MM.1S (cell line): Measurements from ENCODE around the gene PROCA1.

ENCODE experiments used
- DNase-seq: peaks from one replicate; pipeline ENCODE4 v3.0.0-alpha.2; 2015
- H2AFZ ChIP-seq: fragments of 300-600 bp; sonication (generic); 2 replicates; pipeline ENCODE4 v1.6.0; 2016; ENCODE audit warnings: antibody characterized with exemption, low read length
- H3F3A ChIP-seq: fragments of 300-600 bp; sonication (generic); 2 replicates; pipeline ENCODE4 v1.6.1; 2016; ENCODE audit warnings: mild to moderate bottlenecking, antibody characterized with exemption, low read length, moderate library complexity, mixed read lengths; ENCODE audit not compliant: insufficient read depth
- H3K27ac ChIP-seq: fragments of 300-600 bp; sonication (generic); 2 replicates; pipeline ENCODE4 v1.5.1; 2016; ENCODE audit warnings: mild to moderate bottlenecking, low read length
- H3K27me3 ChIP-seq: fragments of 300-600 bp; sonication (generic); replicated peaks from 2 replicates; pipeline ENCODE4 v1.6.0; 2016; ENCODE audit warnings: low read length; ENCODE audit not compliant: insufficient read depth
- H3K36me3 ChIP-seq: fragments of 300-600 bp; sonication (generic); replicated peaks from 2 replicates; pipeline ENCODE4 v1.6.1; 2016; ENCODE audit warnings: mild to moderate bottlenecking, low read length, mixed read lengths; ENCODE audit not compliant: insufficient read depth
- H3K4me1 ChIP-seq: fragments of 300-600 bp; sonication (generic); 2 replicates; pipeline ENCODE4 v1.6.1; 2016; ENCODE audit warnings: low read length, mixed read lengths
- H3K4me2 ChIP-seq: fragments of 300-600 bp; sonication (generic); 2 replicates; pipeline ENCODE4 v1.6.0; 2016; ENCODE audit warnings: low read depth, low read length
- H3K4me3 ChIP-seq: fragments of 300-600 bp; sonication (generic); 2 replicates; pipeline ENCODE4 v1.5.1; 2016; ENCODE audit warnings: low read length, mixed read lengths
- H3K79me2 ChIP-seq: fragments of 300-600 bp; sonication (generic); 2 replicates; pipeline ENCODE4 v1.6.1; 2016; ENCODE audit warnings: mixed run types, low read length, mixed read lengths
- H3K9ac ChIP-seq: fragments of 300-600 bp; sonication (generic); 2 replicates; pipeline ENCODE4 v1.6.1; 2016; ENCODE audit warnings: low read length, mixed read lengths
- H3K9me2 ChIP-seq: fragments of 300-600 bp; sonication (generic); replicated peaks from 2 replicates; pipeline ENCODE4 v1.6.1; 2016; ENCODE audit warnings: mild to moderate bottlenecking, low read length, mixed read lengths; ENCODE audit not compliant: insufficient read depth
- H3K9me3 ChIP-seq: fragments of 300-600 bp; sonication (generic); replicated peaks from 2 replicates; pipeline ENCODE4 v1.6.1; 2016; ENCODE audit warnings: mild to moderate bottlenecking, low read length, mixed read lengths; ENCODE audit not compliant: insufficient read depth
- H4K20me1 ChIP-seq: fragments of 300-600 bp; sonication (generic); 2 replicates; pipeline ENCODE4 v1.6.1; 2016; ENCODE audit warnings: mild to moderate bottlenecking, low read length, moderate library complexity, mixed read lengths; ENCODE audit not compliant: insufficient read depth
- EZH2 ChIP-seq: fragments of 300-600 bp; sonication (generic); optimal IDR thresholded peaks from 2 replicates; pipeline ENCODE3; 2017; ENCODE audit warnings: low read depth, mild to moderate bottlenecking, antibody characterized with exemption, low read length, mixed read lengths
- EZH2phosphoT487 ChIP-seq: fragments of 300-600 bp; sonication (generic); IDR thresholded peaks from 2 replicates; pipeline ENCODE4 v1.6.1; 2018; ENCODE audit warnings: antibody characterized with exemption, low read length
- TF ChIP-seq, protein P1 (sequence below): fragments of 300-600 bp; sonication (generic); IDR thresholded peaks from 2 replicates; pipeline ENCODE4 v1.5.1; 2016; ENCODE audit warnings: antibody characterized with exemption, low read length, mixed read lengths

Gene PROCA1

DNA sequence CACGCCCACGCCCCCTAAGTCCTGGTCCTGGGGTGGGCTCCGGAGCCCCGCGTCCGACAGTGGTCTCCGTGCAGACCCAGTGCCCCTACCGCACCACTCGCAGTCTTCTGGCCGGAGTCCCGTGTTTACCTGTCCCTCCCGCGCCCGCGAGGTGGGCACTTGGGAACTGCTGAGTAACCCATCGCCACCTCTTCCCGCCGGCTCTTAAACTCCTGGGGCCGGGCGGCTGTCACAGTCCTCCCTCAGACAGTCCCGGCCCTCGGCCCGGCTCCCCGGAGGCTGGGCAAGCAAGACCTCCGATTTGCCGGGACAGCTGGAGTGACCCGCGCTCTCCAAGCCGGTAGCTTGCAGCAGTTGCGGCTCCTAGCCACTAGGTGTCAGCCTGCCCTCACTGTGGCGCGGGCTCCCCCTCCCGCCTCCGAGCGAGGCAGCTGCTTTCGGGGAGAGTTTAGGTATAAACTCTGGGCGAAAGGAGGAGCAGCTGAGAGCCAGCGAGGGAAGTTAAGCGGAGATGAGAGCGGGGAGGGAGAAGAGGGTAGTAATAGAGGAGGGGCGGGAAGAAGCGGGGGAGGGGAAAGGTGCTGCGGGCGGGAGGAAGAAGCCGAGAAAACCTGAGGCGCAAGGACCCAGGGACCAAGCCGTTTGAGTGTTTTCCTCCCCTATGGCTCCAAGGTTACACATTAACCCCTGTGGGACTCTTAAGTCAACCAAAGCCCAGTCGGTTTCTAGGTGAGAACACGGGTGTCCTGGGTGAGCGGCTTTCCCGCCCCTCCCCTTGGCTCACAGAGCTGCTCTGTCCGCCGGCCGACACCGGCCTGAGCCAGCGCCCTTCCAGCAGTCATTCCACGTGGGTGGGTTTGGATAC, 15.2 kb upstream of the PROCA1 start:
- no peaks in the 10 kb centered on the region for H3K27me3 ChIP-seq
- peak overlapping the region; percentile 87 for H3K9ac ChIP-seq
- 0 out of 2 replicates have a peak, but pooled peaks cover 7% of the 10 kb centered on the region for H3K36me3 ChIP-seq
- peak; percentile 96 for DNase-seq
- H3K9me2 ChIP-seq: no peaks in the 10 kb centered on the region
- H4K20me1 ChIP-seq: 0 out of 2 replicates have a peak, but pooled peaks cover 8% of the 10 kb centered on the region
- H3K4me1 ChIP-seq: peaks cover 4% of the 10 kb centered on the region; the same call in 1 of the 2 replicates
- H2AFZ ChIP-seq: peak overlapping the region; percentile 92
- H3K79me2 ChIP-seq: peaks cover 17% of the 10 kb centered on the region
- peak overlapping the region; percentile 98 for H3K27ac ChIP-seq
- peak overlapping the region; percentile 79 for H3K4me3 ChIP-seq
- H3K4me2 ChIP-seq: peak overlapping the region; percentile 99
- TF ChIP-seq EZH2 (no peak), EZH2phosphoT487 (no peak)
- TF ChIP-seq, protein P1, sequence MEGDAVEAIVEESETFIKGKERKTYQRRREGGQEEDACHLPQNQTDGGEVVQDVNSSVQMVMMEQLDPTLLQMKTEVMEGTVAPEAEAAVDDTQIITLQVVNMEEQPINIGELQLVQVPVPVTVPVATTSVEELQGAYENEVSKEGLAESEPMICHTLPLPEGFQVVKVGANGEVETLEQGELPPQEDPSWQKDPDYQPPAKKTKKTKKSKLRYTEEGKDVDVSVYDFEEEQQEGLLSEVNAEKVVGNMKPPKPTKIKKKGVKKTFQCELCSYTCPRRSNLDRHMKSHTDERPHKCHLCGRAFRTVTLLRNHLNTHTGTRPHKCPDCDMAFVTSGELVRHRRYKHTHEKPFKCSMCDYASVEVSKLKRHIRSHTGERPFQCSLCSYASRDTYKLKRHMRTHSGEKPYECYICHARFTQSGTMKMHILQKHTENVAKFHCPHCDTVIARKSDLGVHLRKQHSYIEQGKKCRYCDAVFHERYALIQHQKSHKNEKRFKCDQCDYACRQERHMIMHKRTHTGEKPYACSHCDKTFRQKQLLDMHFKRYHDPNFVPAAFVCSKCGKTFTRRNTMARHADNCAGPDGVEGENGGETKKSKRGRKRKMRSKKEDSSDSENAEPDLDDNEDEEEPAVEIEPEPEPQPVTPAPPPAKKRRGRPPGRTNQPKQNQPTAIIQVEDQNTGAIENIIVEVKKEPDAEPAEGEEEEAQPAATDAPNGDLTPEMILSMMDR: peak; percentile 98
- H3K9me3 ChIP-seq: no peaks in the 10 kb centered on the region
- peaks cover 63% of the 10 kb centered on the region for H3F3A ChIP-seq

DNA sequence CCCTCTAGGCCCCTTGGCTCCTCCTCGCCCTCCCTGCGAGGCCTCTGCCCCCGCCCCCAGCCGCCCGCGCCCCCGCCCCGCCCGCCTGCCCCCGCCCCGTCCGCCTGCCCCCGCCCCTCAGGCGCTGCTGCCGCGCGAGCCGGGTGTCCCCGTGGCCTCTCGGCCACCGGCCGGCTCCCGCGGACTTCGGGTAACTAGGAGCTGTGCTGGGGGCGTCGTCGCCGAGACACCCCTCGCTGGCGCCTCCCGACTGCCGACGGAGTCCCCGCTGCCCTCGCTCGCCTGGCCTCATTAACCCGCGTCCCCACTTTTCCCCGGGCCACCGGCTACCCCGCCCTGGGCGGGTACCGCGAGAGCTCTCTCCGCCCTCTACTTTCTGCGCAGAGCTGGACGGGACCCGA, 14.5 kb upstream of the PROCA1 start, which contains the start of gene TLCD1:
Gene TLCD1, minus strand, starts transcription at position 8 of the 401 bp plus-strand sequence. CDS start 136 bp downstream, outside the sequence.
- Histone ChIP-seq H3K9me2 (no peaks in the 10 kb centered on the region), H4K20me1 (0 out of 2 replicates have a peak, but pooled peaks cover 13% of the 10 kb centered on the region), H3K27me3 (no peaks in the 10 kb centered on the region), H2AFZ (peak within 1 kb of the TSS; percentile 92), H3K27ac (peak within 1 kb of the TSS; percentile 98), H3F3A (peaks cover 70% of the 10 kb centered on the region), H3K9ac (peak within 1 kb of the TSS; percentile 87), H3K36me3 (0 out of 2 replicates have a peak, but pooled peaks cover 12% of the 10 kb centered on the region), H3K9me3 (no peaks in the 10 kb centered on the region), H3K4me3 (peak within 1 kb of the TSS; percentile 79), H3K4me1 (peaks cover 4% of the 10 kb centered on the region; the same call in 1 of the 2 replicates), H3K4me2 (peak within 1 kb of the TSS; percentile 99), H3K79me2 (peaks cover 24% of the 10 kb centered on the region)
- TF ChIP-seq EZH2phosphoT487: no peak
- TF ChIP-seq, protein P1: no peak
- TF ChIP-seq EZH2: no peak
- DNase-seq: peak; percentile 70

- H3K79me2 ChIP-seq: peaks cover 29% of the 10 kb centered on the region
- 0 out of 2 replicates have a peak, but pooled peaks cover 13% of the 10 kb centered on the region for H4K20me1 ChIP-seq
- peak overlapping the region; percentile 71 for H3K4me3 ChIP-seq
- peaks cover 15% of the 10 kb centered on the region; the same call in 1 of the 2 replicates for H3K36me3 ChIP-seq
- H3K4me1 ChIP-seq: peaks cover 4% of the 10 kb centered on the region; the same call in 1 of the 2 replicates
- H3K27ac ChIP-seq: peak overlapping the region; percentile 62
- H3K27me3 ChIP-seq: no peaks in the 10 kb centered on the region
- no peaks in the 10 kb centered on the region for H3K9me2 ChIP-seq
- H3K9me3 ChIP-seq: no peaks in the 10 kb centered on the region
- peak overlapping the region; percentile 69 for H3K4me2 ChIP-seq
- peak overlapping the region; percentile 43; the same call in 1 of the 2 replicates for H2AFZ ChIP-seq
- peaks cover 75% of the 10 kb centered on the region for H3F3A ChIP-seq
- no peak for TF ChIP-seq EZH2phosphoT487
- no peak for TF ChIP-seq EZH2
- TF ChIP-seq, protein P1: no peak
- H3K9ac ChIP-seq: peak overlapping the region; percentile 68
- DNase-seq: peak; percentile 70
Observed at GRCh38 chr17:28725660-28726225, 14.1 kb upstream of the PROCA1 start.
